SK-N-MC (cell line): Measurements from ENCODE around the gene INSRR.

Experiments
- EZH2 ChIP-seq: fragments of 200-600 bp; sonication (generic); IDR thresholded peaks from one replicate; pipeline ENCODE4 v1.6.1; 2017; ENCODE audit warnings: antibody characterized with exemption
- POLR2AphosphoS5 ChIP-seq: IDR thresholded peaks from 2 replicates; pipeline ENCODE4 v1.6.1; 2012; ENCODE audit warnings: mild to moderate bottlenecking, low read depth, low read length, borderline replicate concordance

GRCh38 chr1:156892190-156893047 lies 33.5 kb upstream of the INSRR start:
- TF ChIP-seq POLR2AphosphoS5 (no peak), EZH2 (no peak)
